HEK293T (cell line): ENCODE measurements around the gene RPS25.
"Not testable (repeated sequence)": the region's sequence is repeated elsewhere in the genome, so short reads cannot be mapped to it uniquely, and the experiment has no call there.

ENCODE experiments used
- CTCF ChIA-PET: fragments of 350-600 bp; formaldehyde crosslinking; extraction: SDS; loops from one replicate; lab custom pipeline; 2021; ENCODE audit warnings: antibody characterized with exemption, inconsistent platforms; lab: Yijun Ruan, JAX
- POLR2A ChIA-PET: fragments of 350-600 bp; formaldehyde crosslinking; extraction: SDS; loops from one replicate; lab custom pipeline; 2020; ENCODE audit warnings: antibody characterized with exemption, inconsistent platforms; lab: Yijun Ruan, JAX
- DNase-seq: peaks from one replicate; pipeline ENCODE4 v3.0.0; 2012; ENCODE audit warnings: mixed read lengths; ENCODE audit errors: extremely low spot score
- ARNT ChIP-seq: fragments of 450-650 bp; IDR thresholded peaks from 2 replicates; pipeline ENCODE4 v1.6.1; 2017; ENCODE audit warnings: mild to moderate bottlenecking
- BHLHE40 ChIP-seq: fragments of 450-650 bp; IDR thresholded peaks from 2 replicates; pipeline ENCODE4 v1.6.1; 2016; ENCODE audit warnings: mild to moderate bottlenecking, moderate library complexity, borderline replicate concordance
- CTBP1 ChIP-seq: fragments of 450-650 bp; IDR thresholded peaks from 2 replicates; pipeline ENCODE4 v1.6.1; 2016; ENCODE audit warnings: borderline replicate concordance
- ELF4 ChIP-seq: fragments of 450-650 bp; IDR thresholded peaks from 2 replicates; pipeline ENCODE4 v1.6.1; 2017; ENCODE audit warnings: antibody characterized with exemption
- FOXA1 ChIP-seq: fragments of 450-650 bp; IDR thresholded peaks from 2 replicates; pipeline ENCODE4 v1.6.1; 2016; ENCODE audit warnings: mild to moderate bottlenecking
- FOXK2 ChIP-seq: fragments of 450-650 bp; IDR thresholded peaks from 2 replicates; pipeline ENCODE4 v1.6.1; 2016; ENCODE audit warnings: mild to moderate bottlenecking
- FOXM1 ChIP-seq: fragments of 450-650 bp; IDR thresholded peaks from 2 replicates; pipeline ENCODE4 v1.6.1; 2017; ENCODE audit warnings: mild to moderate bottlenecking, borderline replicate concordance
- HDGF ChIP-seq: fragments of 450-650 bp; IDR thresholded peaks from 2 replicates; pipeline ENCODE4 v1.6.1; 2017; ENCODE audit warnings: antibody characterized with exemption, borderline replicate concordance
- L3MBTL2 ChIP-seq: fragments of 450-650 bp; conservative IDR thresholded peaks from 2 replicates; pipeline ENCODE4 v1.6.1; 2016; ENCODE audit warnings: mild to moderate bottlenecking
- LEF1 ChIP-seq: fragments of 450-650 bp; IDR thresholded peaks from 2 replicates; pipeline ENCODE4 v1.6.1; 2017; ENCODE audit warnings: mild to moderate bottlenecking, borderline replicate concordance
- NFRKB ChIP-seq: fragments of 450-650 bp; IDR thresholded peaks from 2 replicates; pipeline ENCODE4 v1.6.1; 2016; ENCODE audit warnings: mild to moderate bottlenecking, moderate library complexity
- PKNOX1 ChIP-seq: fragments of 450-650 bp; IDR thresholded peaks from 2 replicates; pipeline ENCODE4 v1.6.1; 2016
- SP1 ChIP-seq: fragments of 450-650 bp; IDR thresholded peaks from 2 replicates; pipeline ENCODE4 v1.6.1; 2017
- SUZ12 ChIP-seq: fragments of 450-650 bp; IDR thresholded peaks from 2 replicates; pipeline ENCODE4 v1.6.1; 2016; ENCODE audit warnings: mild to moderate bottlenecking
- TARDBP ChIP-seq: fragments of 450-650 bp; IDR thresholded peaks from 2 replicates; pipeline ENCODE4 v1.6.1; 2016
- ZNF384 ChIP-seq: fragments of 450-650 bp; IDR thresholded peaks from 2 replicates; pipeline ENCODE4 v1.6.1; 2016

Gene RPS25

DNA sequence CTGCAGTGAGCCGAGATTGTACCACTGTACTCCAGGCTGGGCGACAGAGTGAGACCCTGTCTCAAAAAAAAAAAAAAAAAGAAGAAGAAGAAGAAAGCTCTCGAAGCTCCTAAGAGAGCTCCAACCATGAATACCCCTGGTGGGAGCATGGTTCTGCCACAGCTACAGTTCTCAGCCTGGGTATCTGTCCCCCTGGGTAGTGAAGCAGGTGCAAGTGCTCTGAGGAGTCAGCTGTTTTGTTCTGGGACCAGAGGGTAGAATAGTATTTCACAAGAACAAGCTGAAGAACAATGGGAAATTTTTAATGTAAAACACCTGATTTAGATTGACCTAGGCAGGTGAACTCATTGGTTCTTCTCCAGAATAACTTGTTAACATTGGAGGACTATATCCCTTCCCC is 43.1 kb upstream of the RPS25 start:
- ChIA-PET CTCF (interaction anchor here (0.6 kb wide), 1 partner anchor 77 kb away, joined by 6 read pairs; no protein-coding TSS in a partner anchor), POLR2A (no interaction called here)

GRCh38 chr11:119059128-119059527 is 41.0 kb upstream of the RPS25 start:
- DNase-seq, POLR2A ChIA-PET, CTCF ChIA-PET: not testable (repeated sequence)

More for the DNA sequence above, 43.1 kb upstream of the RPS25 start:
- TF ChIP-seq SUZ12 (no peak), HDGF (no peak), ELF4 (no peak), ZNF384 (no peak), FOXK2 (no peak), PKNOX1 (no peak), TARDBP (no peak), SP1 (no peak), NFRKB (no peak), CTBP1 (no peak), ARNT (no peak), FOXM1 (no peak), LEF1 (no peak), L3MBTL2 (no peak), FOXA1 (no peak)
- DNase-seq = no peak

- peak; percentile 96 for DNase-seq
- CTCF ChIA-PET = interaction anchor here (1.3 kb wide), 2 partner anchors 8 to 11 kb away, joined by 4 read pairs; partner anchors contain the start of gene VPS11
- POLR2A ChIA-PET = interaction anchor here (1.0 to 2.9 kb wide), 12 partner anchors 9 to 67 kb away, joined by 3 to 28 read pairs (median 6); partner anchors contain the start of genes C2CD2L, CENATAC, DPAGT1 and HMBS
- TF ChIP-seq TARDBP = no peak
- TF ChIP-seq L3MBTL2 = peak; percentile 58
- TF ChIP-seq FOXM1 = no peak
- no peak for TF ChIP-seq LEF1
- TF ChIP-seq SP1 = no peak
- TF ChIP-seq ZNF384 = no peak
- no peak for TF ChIP-seq ELF4
Observed at GRCh38 chr11:119057000-119057769, 39.0 kb upstream of the RPS25 start, which contains the start of gene HYOU1. Gene HYOU1, minus strand, starts transcription at chr11:119057205. Its CDS starts 1,045 bp downstream, at chr11:119056160.

GRCh38 chr11:119056421-119056999 is 38.4 kb upstream of the RPS25 start:
- TF ChIP-seq L3MBTL2 (no peak), FOXA1 (no peak), CTBP1 (no peak), ZNF384 (no peak), TARDBP (no peak), SP1 (no peak), NFRKB (no peak), SUZ12 (no peak), FOXK2 (no peak), LEF1 (no peak)
- ChIA-PET POLR2A (interaction anchor here (0.6 to 2.9 kb wide), 16 partner anchors 9 to 265 kb away, joined by 3 to 28 read pairs (median 4); partner anchors contain the start of genes C2CD2L, CENATAC, DDX6 and DPAGT1), CTCF (interaction anchor here (1.3 kb wide), 2 partner anchors 9 to 11 kb away, joined by 4 read pairs; partner anchors contain the start of gene VPS11)
- DNase-seq = peak; percentile 33

- TF ChIP-seq FOXK2 (no peak), FOXM1 (no peak), PKNOX1 (no peak), BHLHE40 (no peak), TARDBP (no peak), FOXA1 (no peak)
- DNase-seq = no peak
- ChIA-PET CTCF (interaction anchor here (0.8 to 1.3 kb wide), 3 partner anchors 9 to 118 kb away, joined by 4 to 7 read pairs (median 4); partner anchors contain the start of gene VPS11), POLR2A (interaction anchor here (0.6 to 2.9 kb wide), 15 partner anchors 8 to 265 kb away, joined by 3 to 28 read pairs (median 5); partner anchors contain the start of genes C2CD2L, CENATAC, DDX6 and HMBS)
Observed at GRCh38 chr11:119055901-119056300, 37.8 kb upstream of the RPS25 start.

DNA sequence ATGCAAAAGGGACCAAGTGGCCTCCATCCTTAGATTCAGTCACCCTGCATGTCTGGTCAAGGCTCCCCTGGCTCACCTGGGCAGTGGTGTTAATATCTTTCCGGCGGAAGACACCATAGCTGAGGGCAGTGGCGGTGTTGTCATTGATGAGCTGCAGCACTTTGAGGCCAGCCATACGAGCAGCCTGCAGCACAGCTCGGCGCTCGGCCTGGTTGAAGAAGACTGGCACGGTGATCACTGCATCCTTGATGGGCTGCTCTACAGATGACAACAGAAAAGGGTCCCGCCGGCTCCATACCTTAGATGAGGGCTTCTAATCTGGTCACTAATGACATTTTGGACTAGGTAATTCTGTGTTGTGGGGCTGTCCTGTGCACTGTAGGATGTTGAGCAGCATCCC is 36.3 kb upstream of the RPS25 start:
- POLR2A ChIA-PET = interaction anchor here (2.7 kb wide), 1 partner anchor 41 kb away, joined by 17 read pairs; a partner anchor contains a TSS
- DNase-seq = no peak
- TF ChIP-seq ELF4 (no peak), ARNT (no peak), SUZ12 (no peak), NFRKB (no peak), L3MBTL2 (no peak), CTBP1 (no peak), FOXK2 (no peak), SP1 (no peak), LEF1 (no peak), ZNF384 (no peak), FOXA1 (no peak), FOXM1 (no peak), BHLHE40 (no peak), TARDBP (no peak), PKNOX1 (no peak), HDGF (no peak)
- CTCF ChIA-PET = no interaction called here
